WTC11 (cell line): ENCODE results near the gene INKA2. TPM values are rescaled to one million over a fixed set of nuclear protein-coding genes. Genes with fewer than 3 reads are reported as not detected.

Source experiments
- ATAC-seq: fragments of 200-7000 bp; cut with Tn5 transposase; 2 replicates; pipeline ENCODE4 v1.10.0; 2021; ENCODE audit warnings: mild to moderate bottlenecking, moderate library complexity
- CTCF ChIA-PET: fragments of 300-600 bp; sonication (Branson Sonifier 250); formaldehyde crosslinking; loops from one replicate; lab custom pipeline; 2021; ENCODE audit warnings: antibody characterized with exemption; lab: Charles Lee
- POLR2A ChIA-PET: fragments of 350-600 bp; sonication (Branson Sonifier 250); formaldehyde crosslinking; loops from one replicate; lab custom pipeline; 2021; ENCODE audit warnings: antibody characterized with exemption; lab: Charles Lee
- DNase-seq: peaks from one replicate; pipeline ENCODE4 v3.0.0; 2021; ENCODE audit warnings: low spot score
- H3K27ac Mint-ChIP-seq: 2 replicates; pipeline ENCODE4 v1.8.0; 2021; ENCODE audit warnings: mixed read lengths
- H3K27me3 Mint-ChIP-seq: 2 replicates; pipeline ENCODE4 v1.8.0; 2021; ENCODE audit warnings: low read depth, mild to moderate bottlenecking, moderate library complexity, mixed read lengths
- H3K36me3 Mint-ChIP-seq: 2 replicates; pipeline ENCODE4 v1.8.0; 2021; ENCODE audit warnings: mixed read lengths
- H3K4me1 Mint-ChIP-seq: 2 replicates; pipeline ENCODE4 v1.8.0; 2022; ENCODE audit warnings: mixed read lengths
- H3K4me3 Mint-ChIP-seq: 2 replicates; pipeline ENCODE4 v1.8.0; 2021; ENCODE audit warnings: mild to moderate bottlenecking, moderate library complexity, mixed read lengths
- H3K9me3 Mint-ChIP-seq: 2 replicates; pipeline ENCODE4 v1.8.0; 2021; ENCODE audit warnings: mixed read lengths
- CBFB ChIP-seq: sonication (generic); formaldehyde crosslinking; IDR thresholded peaks from 2 replicates; pipeline ENCODE4 v1.8.1; 2022; ENCODE audit warnings: mild to moderate bottlenecking, low read depth, missing genetic modification reagents
- ETV6 ChIP-seq: sonication (generic); formaldehyde crosslinking; IDR thresholded peaks from 2 replicates; pipeline ENCODE4 v1.8.1; 2022; ENCODE audit warnings: mild to moderate bottlenecking, missing genetic modification reagents
- FOXP1 ChIP-seq: sonication (generic); formaldehyde crosslinking; IDR thresholded peaks from 2 replicates; pipeline ENCODE4 v1.8.0; 2022; ENCODE audit warnings: missing genetic modification reagents, mild to moderate bottlenecking, moderate library complexity, borderline replicate concordance
- JAZF1 ChIP-seq: fragments of 250-450 bp; sonication (Bioruptor Pico); IDR thresholded peaks from 2 replicates; pipeline ENCODE4 v1.9.0; 2021; ENCODE audit warnings: moderate library complexity, mild to moderate bottlenecking, inconsistent platforms
- NFATC4 ChIP-seq: fragments of 250-450 bp; sonication (Bioruptor Pico); IDR thresholded peaks from 2 replicates; pipeline ENCODE4 v1.9.0; 2021; ENCODE audit warnings: mild to moderate bottlenecking
- NR1H2 ChIP-seq: sonication (generic); formaldehyde crosslinking; IDR thresholded peaks from 2 replicates; pipeline ENCODE4 v1.9.0; 2021; ENCODE audit warnings: mild to moderate bottlenecking, moderate library complexity, missing genetic modification reagents
- ZNF121 ChIP-seq: sonication (generic); formaldehyde crosslinking; IDR thresholded peaks from 2 replicates; pipeline ENCODE4 v1.8.0; 2023; ENCODE audit warnings: missing genetic modification reagents
- ZNF416 ChIP-seq: fragments of 250-450 bp; sonication (Bioruptor Pico); IDR thresholded peaks from 2 replicates; pipeline ENCODE4 v1.9.0; 2021; ENCODE audit warnings: mild to moderate bottlenecking, inconsistent platforms
- ZNF671 ChIP-seq: fragments of 250-450 bp; sonication (Bioruptor Pico); IDR thresholded peaks from 2 replicates; pipeline ENCODE4 v1.8.0; 2021; ENCODE audit warnings: mild to moderate bottlenecking
- total RNA-seq: library from RNA; stranded (reverse); gene quantifications from 3 replicates; pipeline ENCODE4 v1.2.3, GENCODE V29; 2021
- TF ChIP-seq, protein P1 (sequence below): sonication (generic); formaldehyde crosslinking; IDR thresholded peaks from 2 replicates; pipeline ENCODE4 v1.8.1; 2022; ENCODE audit warnings: mild to moderate bottlenecking, missing genetic modification reagents, moderate library complexity, borderline replicate concordance
- TF ChIP-seq, protein P2 (sequence below): sonication (generic); formaldehyde crosslinking; IDR thresholded peaks from 2 replicates; pipeline ENCODE4 v1.8.0; 2022; ENCODE audit warnings: mild to moderate bottlenecking, missing genetic modification reagents
- TF ChIP-seq, protein P3 (sequence below): sonication (generic); formaldehyde crosslinking; IDR thresholded peaks from 2 replicates; pipeline ENCODE4 v1.8.1; 2023; ENCODE audit warnings: mild to moderate bottlenecking, missing genetic modification reagents
- TF ChIP-seq, protein P4 (sequence below): fragments of 250-450 bp; sonication (Bioruptor Pico); IDR thresholded peaks from 2 replicates; pipeline ENCODE4 v1.9.0; 2021; ENCODE audit warnings: mild to moderate bottlenecking
- TF ChIP-seq, protein P5 (sequence below): fragments of 250-450 bp; sonication (Bioruptor Pico); IDR thresholded peaks from 2 replicates; pipeline ENCODE4 v1.8.0; 2021; ENCODE audit warnings: mild to moderate bottlenecking
- TF ChIP-seq, protein P6 (sequence below): fragments of 250-450 bp; sonication (Bioruptor Pico); IDR thresholded peaks from 2 replicates; pipeline ENCODE4 v1.9.0; 2021; ENCODE audit warnings: mild to moderate bottlenecking, borderline replicate concordance
- TF ChIP-seq, protein P7 (sequence below): sonication (generic); formaldehyde crosslinking; IDR thresholded peaks from 2 replicates; pipeline ENCODE4 v1.8.1; 2023; ENCODE audit warnings: mild to moderate bottlenecking, missing genetic modification reagents
- TF ChIP-seq, protein P8 (sequence below): fragments of 250-450 bp; sonication (Bioruptor Pico); IDR thresholded peaks from 2 replicates; pipeline ENCODE4 v2.1.2; 2022; ENCODE audit warnings: mild to moderate bottlenecking, moderate library complexity
- TF ChIP-seq, protein P9 (sequence below): sonication (generic); formaldehyde crosslinking; IDR thresholded peaks from 2 replicates; pipeline ENCODE4 v1.8.0; 2022; ENCODE audit warnings: mild to moderate bottlenecking, missing genetic modification reagents
- TF ChIP-seq, protein P10 (sequence below): sonication (generic); formaldehyde crosslinking; IDR thresholded peaks from 2 replicates; pipeline ENCODE4 v1.8.1; 2022; ENCODE audit warnings: low read depth, mild to moderate bottlenecking, moderate library complexity, missing genetic modification reagents, borderline replicate concordance

Gene INKA2
- total RNA-seq, 1 experiment from 2014 or later: 20.1 TPM

DNA sequence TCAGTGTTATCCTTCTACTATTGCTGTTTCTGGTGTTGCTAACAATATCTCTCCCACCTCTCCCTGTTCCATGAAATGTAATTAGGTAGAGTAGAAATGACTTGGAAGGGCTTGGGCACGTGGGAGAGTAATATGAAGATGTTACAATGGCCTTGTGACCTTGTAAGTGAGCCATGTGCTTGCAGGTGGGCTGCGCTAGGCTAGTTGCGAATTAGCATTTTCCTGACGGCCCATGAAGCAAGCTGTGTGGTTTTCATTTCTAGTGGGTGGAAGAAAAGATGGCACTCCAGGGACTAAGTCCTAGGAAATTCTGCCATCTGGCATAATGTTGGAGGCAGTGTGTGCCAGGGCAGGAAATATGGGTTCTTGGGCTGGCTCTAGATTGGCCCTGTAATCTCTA is 8.8 kb upstream of the INKA2 start (continued):
- TF ChIP-seq, protein P1, sequence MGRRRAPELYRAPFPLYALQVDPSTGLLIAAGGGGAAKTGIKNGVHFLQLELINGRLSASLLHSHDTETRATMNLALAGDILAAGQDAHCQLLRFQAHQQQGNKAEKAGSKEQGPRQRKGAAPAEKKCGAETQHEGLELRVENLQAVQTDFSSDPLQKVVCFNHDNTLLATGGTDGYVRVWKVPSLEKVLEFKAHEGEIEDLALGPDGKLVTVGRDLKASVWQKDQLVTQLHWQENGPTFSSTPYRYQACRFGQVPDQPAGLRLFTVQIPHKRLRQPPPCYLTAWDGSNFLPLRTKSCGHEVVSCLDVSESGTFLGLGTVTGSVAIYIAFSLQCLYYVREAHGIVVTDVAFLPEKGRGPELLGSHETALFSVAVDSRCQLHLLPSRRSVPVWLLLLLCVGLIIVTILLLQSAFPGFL (CRISPR knock-in tag): no peak
- TF ChIP-seq, protein P2, sequence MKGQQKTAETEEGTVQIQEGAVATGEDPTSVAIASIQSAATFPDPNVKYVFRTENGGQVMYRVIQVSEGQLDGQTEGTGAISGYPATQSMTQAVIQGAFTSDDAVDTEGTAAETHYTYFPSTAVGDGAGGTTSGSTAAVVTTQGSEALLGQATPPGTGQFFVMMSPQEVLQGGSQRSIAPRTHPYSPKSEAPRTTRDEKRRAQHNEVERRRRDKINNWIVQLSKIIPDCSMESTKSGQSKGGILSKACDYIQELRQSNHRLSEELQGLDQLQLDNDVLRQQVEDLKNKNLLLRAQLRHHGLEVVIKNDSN (CRISPR knock-in tag): no peak
- TF ChIP-seq ZNF416 (CRISPR knock-in tag): no peak
- TF ChIP-seq, protein P3, sequence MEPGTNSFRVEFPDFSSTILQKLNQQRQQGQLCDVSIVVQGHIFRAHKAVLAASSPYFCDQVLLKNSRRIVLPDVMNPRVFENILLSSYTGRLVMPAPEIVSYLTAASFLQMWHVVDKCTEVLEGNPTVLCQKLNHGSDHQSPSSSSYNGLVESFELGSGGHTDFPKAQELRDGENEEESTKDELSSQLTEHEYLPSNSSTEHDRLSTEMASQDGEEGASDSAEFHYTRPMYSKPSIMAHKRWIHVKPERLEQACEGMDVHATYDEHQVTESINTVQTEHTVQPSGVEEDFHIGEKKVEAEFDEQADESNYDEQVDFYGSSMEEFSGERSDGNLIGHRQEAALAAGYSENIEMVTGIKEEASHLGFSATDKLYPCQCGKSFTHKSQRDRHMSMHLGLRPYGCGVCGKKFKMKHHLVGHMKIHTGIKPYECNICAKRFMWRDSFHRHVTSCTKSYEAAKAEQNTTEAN (CRISPR knock-in tag): no peak
- no peak for TF ChIP-seq NR1H2
- no peak for TF ChIP-seq CBFB (CRISPR knock-in tag)

DNA sequence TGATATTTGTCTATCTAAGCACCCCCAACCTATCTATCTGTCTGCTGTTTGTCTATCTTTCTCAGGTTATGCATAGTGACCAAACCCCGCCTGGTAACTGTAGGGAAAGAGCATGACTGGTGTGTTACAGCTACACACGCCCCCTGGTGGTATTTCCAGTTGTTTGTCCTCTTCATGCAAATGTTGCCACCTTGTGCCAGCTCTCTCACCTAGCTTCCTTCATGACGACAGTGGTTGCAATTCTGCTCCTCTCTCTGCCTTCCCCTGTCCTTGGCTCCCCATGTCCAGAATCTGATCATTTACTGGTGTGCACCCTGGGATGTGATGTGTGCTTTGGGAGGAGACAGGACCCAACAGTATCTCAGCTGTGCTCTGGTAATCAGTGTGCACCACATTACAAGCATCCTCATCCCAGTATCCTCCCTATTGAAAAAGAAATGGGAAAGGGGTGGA is 8.1 kb upstream of the INKA2 start:
- ChIA-PET POLR2A (interaction anchor here (1.0 to 1.1 kb wide), 2 partner anchors 9 to 32 kb away, joined by 3 read pairs; no protein-coding TSS in a partner anchor), CTCF (interaction anchor here (0.6 to 3.5 kb wide), 18 partner anchors 10 to 265 kb away, joined by 3 to 78 read pairs (median 4); partner anchors contain the start of gene INKA2)
- ATAC-seq (peak; percentile 73), DNase-seq (peak; percentile 65)
- Mint-ChIP-seq H3K27ac (no peak overlapping the region; the same call in 1 of the 2 replicates), H3K4me1 (peaks cover 31% of the 10 kb centered on the region), H3K9me3 (no peaks in the 10 kb centered on the region), H3K36me3 (no peaks in the 10 kb centered on the region), H3K27me3 (peaks cover 12% of the 10 kb centered on the region), H3K4me3 (no peak overlapping the region)
- TF ChIP-seq JAZF1 (CRISPR knock-in tag) (no peak), ZNF121 (CRISPR knock-in tag) (no peak), ETV6 (CRISPR knock-in tag) (peak; percentile 41; the same call in 1 of the 2 replicates), NFATC4 (no peak), ZNF671 (CRISPR knock-in tag) (no peak), FOXP1 (CRISPR knock-in tag) (no peak)
- TF ChIP-seq, protein P4, sequence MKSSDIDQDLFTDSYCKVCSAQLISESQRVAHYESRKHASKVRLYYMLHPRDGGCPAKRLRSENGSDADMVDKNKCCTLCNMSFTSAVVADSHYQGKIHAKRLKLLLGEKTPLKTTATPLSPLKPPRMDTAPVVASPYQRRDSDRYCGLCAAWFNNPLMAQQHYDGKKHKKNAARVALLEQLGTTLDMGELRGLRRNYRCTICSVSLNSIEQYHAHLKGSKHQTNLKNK (CRISPR knock-in tag): no peak
- TF ChIP-seq, protein P5, sequence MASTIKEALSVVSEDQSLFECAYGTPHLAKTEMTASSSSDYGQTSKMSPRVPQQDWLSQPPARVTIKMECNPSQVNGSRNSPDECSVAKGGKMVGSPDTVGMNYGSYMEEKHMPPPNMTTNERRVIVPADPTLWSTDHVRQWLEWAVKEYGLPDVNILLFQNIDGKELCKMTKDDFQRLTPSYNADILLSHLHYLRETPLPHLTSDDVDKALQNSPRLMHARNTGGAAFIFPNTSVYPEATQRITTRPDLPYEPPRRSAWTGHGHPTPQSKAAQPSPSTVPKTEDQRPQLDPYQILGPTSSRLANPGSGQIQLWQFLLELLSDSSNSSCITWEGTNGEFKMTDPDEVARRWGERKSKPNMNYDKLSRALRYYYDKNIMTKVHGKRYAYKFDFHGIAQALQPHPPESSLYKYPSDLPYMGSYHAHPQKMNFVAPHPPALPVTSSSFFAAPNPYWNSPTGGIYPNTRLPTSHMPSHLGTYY: peak; percentile 76; the same call in 1 of the 2 replicates
- TF ChIP-seq, protein P6, sequence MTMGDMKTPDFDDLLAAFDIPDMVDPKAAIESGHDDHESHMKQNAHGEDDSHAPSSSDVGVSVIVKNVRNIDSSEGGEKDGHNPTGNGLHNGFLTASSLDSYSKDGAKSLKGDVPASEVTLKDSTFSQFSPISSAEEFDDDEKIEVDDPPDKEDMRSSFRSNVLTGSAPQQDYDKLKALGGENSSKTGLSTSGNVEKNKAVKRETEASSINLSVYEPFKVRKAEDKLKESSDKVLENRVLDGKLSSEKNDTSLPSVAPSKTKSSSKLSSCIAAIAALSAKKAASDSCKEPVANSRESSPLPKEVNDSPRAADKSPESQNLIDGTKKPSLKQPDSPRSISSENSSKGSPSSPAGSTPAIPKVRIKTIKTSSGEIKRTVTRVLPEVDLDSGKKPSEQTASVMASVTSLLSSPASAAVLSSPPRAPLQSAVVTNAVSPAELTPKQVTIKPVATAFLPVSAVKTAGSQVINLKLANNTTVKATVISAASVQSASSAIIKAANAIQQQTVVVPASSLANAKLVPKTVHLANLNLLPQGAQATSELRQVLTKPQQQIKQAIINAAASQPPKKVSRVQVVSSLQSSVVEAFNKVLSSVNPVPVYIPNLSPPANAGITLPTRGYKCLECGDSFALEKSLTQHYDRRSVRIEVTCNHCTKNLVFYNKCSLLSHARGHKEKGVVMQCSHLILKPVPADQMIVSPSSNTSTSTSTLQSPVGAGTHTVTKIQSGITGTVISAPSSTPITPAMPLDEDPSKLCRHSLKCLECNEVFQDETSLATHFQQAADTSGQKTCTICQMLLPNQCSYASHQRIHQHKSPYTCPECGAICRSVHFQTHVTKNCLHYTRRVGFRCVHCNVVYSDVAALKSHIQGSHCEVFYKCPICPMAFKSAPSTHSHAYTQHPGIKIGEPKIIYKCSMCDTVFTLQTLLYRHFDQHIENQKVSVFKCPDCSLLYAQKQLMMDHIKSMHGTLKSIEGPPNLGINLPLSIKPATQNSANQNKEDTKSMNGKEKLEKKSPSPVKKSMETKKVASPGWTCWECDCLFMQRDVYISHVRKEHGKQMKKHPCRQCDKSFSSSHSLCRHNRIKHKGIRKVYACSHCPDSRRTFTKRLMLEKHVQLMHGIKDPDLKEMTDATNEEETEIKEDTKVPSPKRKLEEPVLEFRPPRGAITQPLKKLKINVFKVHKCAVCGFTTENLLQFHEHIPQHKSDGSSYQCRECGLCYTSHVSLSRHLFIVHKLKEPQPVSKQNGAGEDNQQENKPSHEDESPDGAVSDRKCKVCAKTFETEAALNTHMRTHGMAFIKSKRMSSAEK: no peak
- TF ChIP-seq, protein P7, sequence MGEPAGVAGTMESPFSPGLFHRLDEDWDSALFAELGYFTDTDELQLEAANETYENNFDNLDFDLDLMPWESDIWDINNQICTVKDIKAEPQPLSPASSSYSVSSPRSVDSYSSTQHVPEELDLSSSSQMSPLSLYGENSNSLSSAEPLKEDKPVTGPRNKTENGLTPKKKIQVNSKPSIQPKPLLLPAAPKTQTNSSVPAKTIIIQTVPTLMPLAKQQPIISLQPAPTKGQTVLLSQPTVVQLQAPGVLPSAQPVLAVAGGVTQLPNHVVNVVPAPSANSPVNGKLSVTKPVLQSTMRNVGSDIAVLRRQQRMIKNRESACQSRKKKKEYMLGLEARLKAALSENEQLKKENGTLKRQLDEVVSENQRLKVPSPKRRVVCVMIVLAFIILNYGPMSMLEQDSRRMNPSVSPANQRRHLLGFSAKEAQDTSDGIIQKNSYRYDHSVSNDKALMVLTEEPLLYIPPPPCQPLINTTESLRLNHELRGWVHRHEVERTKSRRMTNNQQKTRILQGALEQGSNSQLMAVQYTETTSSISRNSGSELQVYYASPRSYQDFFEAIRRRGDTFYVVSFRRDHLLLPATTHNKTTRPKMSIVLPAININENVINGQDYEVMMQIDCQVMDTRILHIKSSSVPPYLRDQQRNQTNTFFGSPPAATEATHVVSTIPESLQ: no peak
- TF ChIP-seq, protein P8, sequence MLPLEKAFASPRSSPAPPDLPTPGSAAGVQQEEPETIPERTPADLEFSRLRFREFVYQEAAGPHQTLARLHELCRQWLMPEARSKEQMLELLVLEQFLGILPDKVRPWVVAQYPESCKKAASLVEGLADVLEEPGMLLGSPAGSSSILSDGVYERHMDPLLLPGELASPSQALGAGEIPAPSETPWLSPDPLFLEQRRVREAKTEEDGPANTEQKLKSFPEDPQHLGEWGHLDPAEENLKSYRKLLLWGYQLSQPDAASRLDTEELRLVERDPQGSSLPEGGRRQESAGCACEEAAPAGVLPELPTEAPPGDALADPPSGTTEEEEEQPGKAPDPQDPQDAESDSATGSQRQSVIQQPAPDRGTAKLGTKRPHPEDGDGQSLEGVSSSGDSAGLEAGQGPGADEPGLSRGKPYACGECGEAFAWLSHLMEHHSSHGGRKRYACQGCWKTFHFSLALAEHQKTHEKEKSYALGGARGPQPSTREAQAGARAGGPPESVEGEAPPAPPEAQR (CRISPR knock-in tag): no peak
- TF ChIP-seq, protein P9, sequence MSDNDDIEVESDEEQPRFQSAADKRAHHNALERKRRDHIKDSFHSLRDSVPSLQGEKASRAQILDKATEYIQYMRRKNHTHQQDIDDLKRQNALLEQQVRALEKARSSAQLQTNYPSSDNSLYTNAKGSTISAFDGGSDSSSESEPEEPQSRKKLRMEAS: no peak
- TF ChIP-seq, protein P10, sequence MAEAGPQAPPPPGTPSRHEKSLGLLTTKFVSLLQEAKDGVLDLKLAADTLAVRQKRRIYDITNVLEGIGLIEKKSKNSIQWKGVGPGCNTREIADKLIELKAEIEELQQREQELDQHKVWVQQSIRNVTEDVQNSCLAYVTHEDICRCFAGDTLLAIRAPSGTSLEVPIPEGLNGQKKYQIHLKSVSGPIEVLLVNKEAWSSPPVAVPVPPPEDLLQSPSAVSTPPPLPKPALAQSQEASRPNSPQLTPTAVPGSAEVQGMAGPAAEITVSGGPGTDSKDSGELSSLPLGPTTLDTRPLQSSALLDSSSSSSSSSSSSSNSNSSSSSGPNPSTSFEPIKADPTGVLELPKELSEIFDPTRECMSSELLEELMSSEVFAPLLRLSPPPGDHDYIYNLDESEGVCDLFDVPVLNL (CRISPR knock-in tag): no peak
